Fibroblast of lung (primary cell): Measurements from ENCODE around the gene XRCC1.

Source experiments
- CTCF ChIP-seq, 2 donors: IDR thresholded peaks in 1 of 2; conservative IDR thresholded peaks in 1 of 2; 1 replicate in 1 of 2; 2 replicates in 1 of 2; pipeline ENCODE4 v1.5.1; 2011 to 2012; ENCODE audit warnings: low read length in 2 of 2, control low read depth in 1 of 2, inconsistent platforms in 1 of 2, low read depth in 1 of 2, mild to moderate bottlenecking in 1 of 2
- EZH2 ChIP-seq: IDR thresholded peaks from 2 replicates; pipeline ENCODE4 v1.5.1; 2012; ENCODE audit warnings: low read length, control low read depth, mild to moderate bottlenecking; ENCODE audit errors: missing control alignments

DNA sequence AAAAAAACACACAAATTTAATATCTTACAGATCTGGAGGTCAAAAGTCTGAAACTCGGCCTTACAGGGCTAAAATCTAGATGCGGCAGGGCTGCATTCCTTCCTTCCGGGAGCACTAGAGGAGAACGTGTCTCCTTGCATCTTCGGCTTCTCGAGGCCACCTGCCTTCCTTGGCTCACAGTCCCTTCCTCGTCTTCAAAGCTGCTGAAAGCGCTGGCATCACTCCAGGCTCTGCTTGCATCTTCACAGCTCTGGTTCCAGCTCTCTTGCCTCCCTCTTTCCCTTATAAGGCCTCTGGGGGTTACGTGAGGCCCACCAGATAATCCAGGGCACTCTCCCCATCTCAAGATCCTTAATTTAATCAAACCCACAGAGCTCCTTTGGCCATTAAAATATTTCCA is 10.5 kb downstream of the XRCC1 start:
- no peak for TF ChIP-seq CTCF (conservative IDR thresholded peaks at IDR 0.05 in 1 of 2, IDR thresholded peaks at IDR 0.05 in 1 of 2; ENCODE audit: low read depth in 1 of 2, low read length in 2 of 2)
- TF ChIP-seq EZH2: no peak
